Measurements from ENCODE around the gene PACSIN2.

The PACSIN2 gene

DNA sequence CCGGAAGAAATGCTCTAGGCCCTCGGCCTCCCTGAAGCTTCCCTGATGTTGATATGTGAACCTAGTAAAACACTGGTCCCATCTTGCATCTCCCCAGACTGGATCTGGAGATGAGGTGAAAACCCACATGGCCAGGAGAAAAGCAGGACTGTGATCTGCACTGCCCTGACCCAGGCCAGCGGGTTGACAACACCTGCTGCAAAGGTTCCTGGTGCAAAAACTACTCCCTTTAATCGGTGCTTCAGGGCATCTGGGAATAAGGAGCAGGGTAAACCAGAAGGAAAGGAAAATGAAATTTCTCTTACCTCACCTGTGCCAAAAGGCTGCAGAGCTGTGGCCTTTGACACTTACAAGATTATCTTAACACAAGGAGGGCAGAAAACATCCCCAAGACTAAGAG is 30.6 kb downstream of the PACSIN2 start:
- no peak for TF ChIP-seq L3MBTL2 (conservative IDR thresholded peaks at IDR 0.05)
- no peak for TF ChIP-seq FOXM1 (IDR thresholded peaks at IDR 0.05; ENCODE audit: borderline replicate concordance)
- TF ChIP-seq TARDBP (IDR thresholded peaks at IDR 0.05): no peak
- no peak for TF ChIP-seq ELF4 (IDR thresholded peaks at IDR 0.05)
- ChIA-PET CTCF (interaction anchor here (1.1 kb wide), 1 partner anchor 25 kb away, joined by 4 read pairs; no protein-coding TSS in a partner anchor), POLR2A (interaction anchor here (1.0 to 1.4 kb wide), 2 partner anchors 25 to 29 kb away, joined by 3 to 6 read pairs; no protein-coding TSS in a partner anchor)
- no peak for DNase-seq (ENCODE audit: extremely low spot score)

DNA sequence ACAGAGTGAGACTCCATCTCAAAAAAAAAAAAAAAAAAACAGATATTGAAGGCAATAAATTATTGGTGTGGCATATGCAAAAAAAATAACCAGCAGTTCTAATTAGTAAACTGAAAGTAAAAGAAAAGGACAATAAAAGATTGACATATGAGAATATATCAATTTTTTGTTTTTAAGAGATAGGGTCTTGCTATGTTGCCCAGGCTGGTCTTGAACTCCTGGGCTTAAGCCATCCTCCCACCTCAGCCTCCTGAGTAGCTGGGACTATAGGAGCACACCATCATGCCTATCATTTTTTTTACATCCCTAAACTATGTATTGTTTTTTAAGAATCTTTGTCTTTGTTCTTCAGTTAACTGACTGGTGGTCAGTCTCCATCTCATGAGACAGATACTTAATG is 31.5 kb downstream of the PACSIN2 start:
- CTCF ChIA-PET: interaction anchor here (1.1 kb wide), 1 partner anchor 24 kb away, joined by 4 read pairs; no protein-coding TSS in a partner anchor
- DNase-seq (ENCODE audit: extremely low spot score): no peak
- POLR2A ChIA-PET: no interaction called here
- TF ChIP-seq PKNOX1 (IDR thresholded peaks at IDR 0.05) (peak; percentile 21; the same call in 1 of the 2 replicates), TARDBP (IDR thresholded peaks at IDR 0.05) (no peak)

DNA sequence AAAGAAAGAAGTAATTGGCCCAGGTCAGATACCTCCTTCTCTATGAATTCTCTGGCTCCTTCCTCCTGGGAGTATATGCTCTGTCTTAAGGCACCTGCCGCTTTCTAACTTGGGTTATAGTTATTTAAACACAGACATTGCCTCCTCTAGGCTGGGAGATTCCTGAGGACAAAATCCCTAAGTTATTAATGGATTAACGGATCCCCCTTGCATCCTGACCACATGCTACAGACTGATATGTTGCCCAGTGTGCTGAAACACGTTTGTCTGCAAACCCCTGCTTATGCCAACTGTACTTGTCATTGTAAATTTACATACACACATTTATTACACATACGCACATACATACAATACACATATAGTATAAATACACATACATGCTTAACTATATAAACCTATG is 35.3 kb downstream of the PACSIN2 start:
- CTCF ChIA-PET: no interaction called here
- POLR2A ChIA-PET: no interaction called here
- no peak for DNase-seq (ENCODE audit: extremely low spot score)
- TF ChIP-seq TARDBP (IDR thresholded peaks at IDR 0.05) (no peak), LEF1 (IDR thresholded peaks at IDR 0.05; ENCODE audit: borderline replicate concordance) (no peak), NFRKB (IDR thresholded peaks at IDR 0.05) (no peak), SUZ12 (IDR thresholded peaks at IDR 0.05) (no peak), L3MBTL2 (conservative IDR thresholded peaks at IDR 0.05) (no peak)

- CTCF ChIA-PET: interaction anchor here (0.5 to 1.2 kb wide), 4 partner anchors 14 to 253 kb away, joined by 3 to 4 read pairs (median 3); no protein-coding TSS in a partner anchor
- POLR2A ChIA-PET: interaction anchor here (1.2 kb wide), 1 partner anchor 19 kb away, joined by 4 read pairs; no protein-coding TSS in a partner anchor
- TF ChIP-seq HDGF (IDR thresholded peaks at IDR 0.05; ENCODE audit: borderline replicate concordance) (no peak), FOXK2 (IDR thresholded peaks at IDR 0.05) (no peak), TARDBP (IDR thresholded peaks at IDR 0.05) (no peak)
- no peak for DNase-seq (ENCODE audit: extremely low spot score)
Observed at GRCh38 chr22:42978453-42979103, 36.4 kb downstream of the PACSIN2 start.

DNA sequence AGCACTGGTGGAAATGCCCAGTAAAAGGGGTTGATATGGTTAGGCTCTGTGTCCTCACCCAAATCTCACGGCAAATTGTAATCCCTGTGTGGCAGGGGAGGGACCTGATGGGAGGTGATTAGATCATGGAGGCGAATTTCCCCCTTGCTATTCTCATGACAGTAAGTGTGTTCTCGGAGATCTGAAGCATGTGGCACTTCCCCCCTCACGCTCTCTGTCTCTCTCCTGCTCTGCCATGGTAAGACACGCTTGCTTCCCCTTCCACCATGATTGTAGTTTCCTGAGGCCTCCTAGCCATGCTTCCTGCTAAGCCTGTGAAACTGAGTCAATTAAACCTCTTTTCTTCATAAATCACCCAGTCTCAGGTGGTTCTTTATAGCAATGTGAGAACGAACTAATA is 37.4 kb downstream of the PACSIN2 start:
- DNase-seq (ENCODE audit: extremely low spot score): no peak
- ChIA-PET POLR2A (no interaction called here), CTCF (no interaction called here)
- TF ChIP-seq HDGF (IDR thresholded peaks at IDR 0.05; ENCODE audit: borderline replicate concordance) (no peak), CTBP1 (IDR thresholded peaks at IDR 0.05; ENCODE audit: borderline replicate concordance) (no peak), BHLHE40 (IDR thresholded peaks at IDR 0.05; ENCODE audit: borderline replicate concordance) (no peak), SP1 (IDR thresholded peaks at IDR 0.05) (no peak), FOXA1 (IDR thresholded peaks at IDR 0.05) (no peak), NFRKB (IDR thresholded peaks at IDR 0.05) (no peak), FOXM1 (IDR thresholded peaks at IDR 0.05; ENCODE audit: borderline replicate concordance) (no peak), L3MBTL2 (conservative IDR thresholded peaks at IDR 0.05) (no peak), FOXK2 (IDR thresholded peaks at IDR 0.05) (no peak), SUZ12 (IDR thresholded peaks at IDR 0.05) (no peak), PKNOX1 (IDR thresholded peaks at IDR 0.05) (no peak), ZNF384 (IDR thresholded peaks at IDR 0.05) (no peak), LEF1 (IDR thresholded peaks at IDR 0.05; ENCODE audit: borderline replicate concordance) (no peak), ELF4 (IDR thresholded peaks at IDR 0.05) (no peak)

GRCh38 chr22:42976217-42976933 is 38.6 kb downstream of the PACSIN2 start:
- no peak for TF ChIP-seq CTBP1 (IDR thresholded peaks at IDR 0.05; ENCODE audit: borderline replicate concordance)
- TF ChIP-seq L3MBTL2 (conservative IDR thresholded peaks at IDR 0.05): no peak
- TF ChIP-seq HDGF (IDR thresholded peaks at IDR 0.05; ENCODE audit: borderline replicate concordance): no peak
- no peak for TF ChIP-seq TARDBP (IDR thresholded peaks at IDR 0.05)
- TF ChIP-seq BHLHE40 (IDR thresholded peaks at IDR 0.05; ENCODE audit: borderline replicate concordance): no peak
- TF ChIP-seq SUZ12 (IDR thresholded peaks at IDR 0.05): no peak
- no peak for TF ChIP-seq ARNT (IDR thresholded peaks at IDR 0.05)
- no peak for DNase-seq (ENCODE audit: extremely low spot score)
- ChIA-PET CTCF (no interaction called here), POLR2A (no interaction called here)

- DNase-seq (ENCODE audit: extremely low spot score): no peak
- POLR2A ChIA-PET: interaction anchor here (1.4 kb wide), 1 partner anchor 41 kb away, joined by 3 read pairs; no protein-coding TSS in a partner anchor
- TF ChIP-seq HDGF (IDR thresholded peaks at IDR 0.05; ENCODE audit: borderline replicate concordance) (no peak), ELF4 (IDR thresholded peaks at IDR 0.05) (no peak), FOXK2 (IDR thresholded peaks at IDR 0.05) (no peak), LEF1 (IDR thresholded peaks at IDR 0.05; ENCODE audit: borderline replicate concordance) (no peak), SUZ12 (IDR thresholded peaks at IDR 0.05) (no peak), PKNOX1 (IDR thresholded peaks at IDR 0.05) (no peak), L3MBTL2 (conservative IDR thresholded peaks at IDR 0.05) (no peak), SP1 (IDR thresholded peaks at IDR 0.05) (no peak), CTBP1 (IDR thresholded peaks at IDR 0.05; ENCODE audit: borderline replicate concordance) (no peak), TARDBP (IDR thresholded peaks at IDR 0.05) (no peak), NFRKB (IDR thresholded peaks at IDR 0.05) (no peak), ARNT (IDR thresholded peaks at IDR 0.05) (no peak), FOXM1 (IDR thresholded peaks at IDR 0.05; ENCODE audit: borderline replicate concordance) (no peak), BHLHE40 (IDR thresholded peaks at IDR 0.05; ENCODE audit: borderline replicate concordance) (no peak), ZNF384 (IDR thresholded peaks at IDR 0.05) (no peak), FOXA1 (IDR thresholded peaks at IDR 0.05) (no peak)
- CTCF ChIA-PET: no interaction called here
Observed at GRCh38 chr22:42974223-42974622, 40.7 kb downstream of the PACSIN2 start.

Measured in HEK293T (cell line).